Duodenal mucosa (tissue), 2 donors: ENCODE results near the gene GRAP.
"Not testable (repeated sequence)": the region's sequence is repeated elsewhere in the genome, so short reads cannot be mapped to it uniquely, and the experiment has no call there.

Experiments
- H3K27ac ChIP-seq: one replicate; pipeline ENCODE4 v1.7.0; 2013; ENCODE audit warnings: low read depth, low read length
- H3K27me3 ChIP-seq, 2 donors: one replicate each; pipeline ENCODE4 v1.7.0; 2013; ENCODE audit warnings: low read length in 2 of 2, control low read depth in 1 of 2; ENCODE audit not compliant: insufficient read depth in 2 of 2, control insufficient read depth in 1 of 2
- H3K36me3 ChIP-seq, 2 donors: one replicate each; pipeline ENCODE4 v1.7.0; 2013; ENCODE audit warnings: low read length in 2 of 2, control low read depth in 1 of 2; ENCODE audit not compliant: insufficient read depth in 2 of 2, control insufficient read depth in 1 of 2
- H3K4me1 ChIP-seq, 2 donors: one replicate each; pipeline ENCODE4 v1.7.0; 2013; ENCODE audit warnings: low read length in 2 of 2, control low read depth in 1 of 2; ENCODE audit not compliant: insufficient read depth in 2 of 2, control insufficient read depth in 1 of 2
- H3K4me3 ChIP-seq, 2 donors: one replicate each; pipeline ENCODE4 v1.7.0; 2013; ENCODE audit warnings: low read length in 2 of 2, low read depth in 1 of 2
- H3K9ac ChIP-seq, 2 donors: one replicate each; pipeline ENCODE4 v1.7.0; 2013; ENCODE audit warnings: low read length in 2 of 2, low read depth in 1 of 2
- H3K9me3 ChIP-seq, 2 donors: one replicate each; pipeline ENCODE4 v1.7.0; 2013; ENCODE audit warnings: low read length in 2 of 2, control low read depth in 1 of 2; ENCODE audit not compliant: control insufficient read depth in 1 of 2

The GRAP gene

DNA sequence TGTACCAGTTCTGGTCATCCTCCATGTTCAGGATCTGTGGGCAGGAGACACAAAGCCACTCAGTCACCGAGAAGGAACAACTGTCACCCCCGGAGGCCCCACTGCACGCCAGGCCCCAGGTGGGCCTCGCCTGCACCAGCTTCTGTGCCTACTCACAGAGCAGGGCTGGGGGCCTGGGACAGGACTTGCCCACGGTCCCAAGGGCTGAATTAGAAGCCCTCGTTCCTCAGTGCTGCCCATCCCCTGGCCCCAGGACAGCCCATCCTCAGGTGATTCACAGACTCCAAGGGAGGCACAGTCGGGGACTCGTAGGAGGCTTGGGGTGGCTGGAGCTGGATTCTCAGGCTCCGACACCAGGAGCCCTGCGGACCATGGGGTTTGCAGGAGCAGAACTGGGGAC lies 4.9 kb downstream of the GRAP start:
- not testable (repeated sequence) for H3K27me3 ChIP-seq, H3K9me3 ChIP-seq, H3K36me3 ChIP-seq, H3K4me3 ChIP-seq, H3K27ac ChIP-seq, H3K9ac ChIP-seq, H3K4me1 ChIP-seq

DNA sequence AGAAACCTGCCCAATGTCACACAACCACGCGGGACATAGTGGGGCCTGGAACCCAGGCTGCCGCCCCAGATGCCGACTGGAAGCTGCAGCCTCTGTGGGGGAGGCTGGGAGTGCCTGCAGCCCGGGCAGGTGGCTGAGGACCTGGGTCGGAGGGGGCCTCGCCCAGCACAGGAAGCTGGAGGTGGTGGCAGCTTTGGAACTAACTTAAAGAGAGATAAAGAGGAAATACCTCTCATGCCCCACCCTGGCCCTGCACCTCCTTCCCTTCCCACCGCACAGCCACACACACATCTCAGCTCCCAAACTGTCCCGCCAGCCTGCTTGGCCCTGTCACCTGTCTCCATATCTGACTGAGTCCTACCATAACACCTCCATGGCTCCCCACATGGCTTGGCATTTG lies 6.4 kb downstream of the GRAP start:
- H3K27ac ChIP-seq, H3K36me3 ChIP-seq, H3K4me1 ChIP-seq, H3K4me3 ChIP-seq, H3K9me3 ChIP-seq, H3K27me3 ChIP-seq, H3K9ac ChIP-seq: not testable (repeated sequence)

DNA sequence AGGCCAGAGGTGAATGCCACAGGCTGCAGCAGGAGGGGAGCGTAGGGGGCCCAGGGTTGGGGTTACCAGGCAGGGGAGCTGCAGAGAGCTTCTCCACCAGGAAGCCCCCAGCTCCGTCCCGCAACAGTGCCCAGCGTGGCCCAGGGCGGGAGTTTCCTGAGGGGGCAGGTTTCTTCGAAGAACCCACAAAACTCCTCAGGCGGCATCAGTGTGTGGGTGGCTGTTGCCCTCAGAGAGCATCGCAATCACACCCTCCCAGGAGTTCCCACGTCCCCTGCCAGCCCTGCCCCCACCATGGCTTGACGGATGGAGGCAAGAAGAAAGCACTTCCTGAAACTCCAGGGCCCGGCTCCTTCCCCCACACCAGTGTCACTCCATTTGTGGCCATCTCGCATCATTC lies 8.0 kb downstream of the GRAP start:
- not testable (repeated sequence) for H3K9me3 ChIP-seq, H3K36me3 ChIP-seq, H3K9ac ChIP-seq, H3K4me1 ChIP-seq, H3K4me3 ChIP-seq, H3K27me3 ChIP-seq, H3K27ac ChIP-seq

DNA sequence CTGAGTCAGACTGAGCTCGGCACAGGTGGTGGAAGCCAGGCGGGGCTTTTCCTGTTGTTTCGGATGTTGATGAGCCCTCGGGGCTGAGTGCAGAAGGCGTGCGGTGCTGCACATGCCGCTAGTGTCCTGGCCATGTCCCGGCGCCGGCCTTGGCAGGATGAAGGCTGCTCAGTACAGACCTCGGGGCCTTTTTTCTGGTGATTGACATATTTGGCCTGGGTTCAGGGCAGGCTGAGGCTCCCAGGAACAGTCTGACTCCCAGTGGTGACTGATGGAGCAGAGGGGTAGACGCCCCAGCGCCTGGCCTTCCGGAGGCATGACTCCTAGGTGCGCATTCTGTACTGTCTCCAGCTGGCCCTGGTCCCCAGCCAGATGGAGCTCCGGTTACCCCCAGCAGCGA lies 8.8 kb downstream of the GRAP start:
- H3K36me3 ChIP-seq, H3K4me1 ChIP-seq, H3K4me3 ChIP-seq, H3K9ac ChIP-seq, H3K27ac ChIP-seq, H3K9me3 ChIP-seq, H3K27me3 ChIP-seq: not testable (repeated sequence)

DNA sequence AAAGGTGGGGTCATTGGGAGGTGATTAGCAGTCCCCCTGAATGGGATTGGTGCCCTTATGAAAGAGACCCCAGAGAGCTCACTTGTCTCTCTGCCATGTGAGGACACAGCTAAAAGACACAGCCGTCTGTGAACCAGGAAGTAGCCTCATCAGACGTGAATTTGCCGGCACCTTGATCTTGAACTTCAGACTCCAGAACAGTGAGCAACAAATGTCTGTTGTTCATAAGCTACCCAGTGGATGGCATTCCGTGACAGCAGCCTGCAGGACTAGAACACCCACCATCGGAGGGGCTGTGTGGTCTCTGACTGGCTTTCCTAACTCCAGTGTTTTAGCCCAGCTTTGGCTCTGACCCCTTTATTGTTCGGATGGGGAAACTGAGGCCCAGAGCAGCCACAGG lies 9.2 kb downstream of the GRAP start:
- H3K4me3 ChIP-seq, H3K27me3 ChIP-seq, H3K36me3 ChIP-seq, H3K9ac ChIP-seq, H3K27ac ChIP-seq, H3K4me1 ChIP-seq, H3K9me3 ChIP-seq: not testable (repeated sequence)

DNA sequence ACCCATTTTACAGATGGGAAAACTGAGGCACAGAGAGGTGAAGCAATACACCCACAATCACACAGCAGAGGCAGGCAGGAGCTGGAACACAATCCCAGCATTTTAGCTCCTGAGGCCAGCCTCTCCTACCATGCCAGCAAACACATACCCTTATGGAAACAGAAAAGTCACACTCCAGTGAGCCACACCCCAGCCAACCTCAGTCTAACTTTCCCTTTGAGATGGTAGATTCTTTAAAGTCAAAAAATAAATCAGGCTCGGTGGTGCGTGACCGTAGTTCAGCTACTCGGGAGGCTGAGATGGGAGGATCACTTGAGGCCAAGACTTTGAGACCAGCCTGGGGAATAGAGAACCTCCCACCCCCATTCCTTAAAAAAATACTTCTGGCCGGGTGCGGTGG lies 10.6 kb downstream of the GRAP start:
- H3K4me1 ChIP-seq, H3K9ac ChIP-seq, H3K9me3 ChIP-seq, H3K36me3 ChIP-seq, H3K27me3 ChIP-seq, H3K27ac ChIP-seq, H3K4me3 ChIP-seq: not testable (repeated sequence)

DNA sequence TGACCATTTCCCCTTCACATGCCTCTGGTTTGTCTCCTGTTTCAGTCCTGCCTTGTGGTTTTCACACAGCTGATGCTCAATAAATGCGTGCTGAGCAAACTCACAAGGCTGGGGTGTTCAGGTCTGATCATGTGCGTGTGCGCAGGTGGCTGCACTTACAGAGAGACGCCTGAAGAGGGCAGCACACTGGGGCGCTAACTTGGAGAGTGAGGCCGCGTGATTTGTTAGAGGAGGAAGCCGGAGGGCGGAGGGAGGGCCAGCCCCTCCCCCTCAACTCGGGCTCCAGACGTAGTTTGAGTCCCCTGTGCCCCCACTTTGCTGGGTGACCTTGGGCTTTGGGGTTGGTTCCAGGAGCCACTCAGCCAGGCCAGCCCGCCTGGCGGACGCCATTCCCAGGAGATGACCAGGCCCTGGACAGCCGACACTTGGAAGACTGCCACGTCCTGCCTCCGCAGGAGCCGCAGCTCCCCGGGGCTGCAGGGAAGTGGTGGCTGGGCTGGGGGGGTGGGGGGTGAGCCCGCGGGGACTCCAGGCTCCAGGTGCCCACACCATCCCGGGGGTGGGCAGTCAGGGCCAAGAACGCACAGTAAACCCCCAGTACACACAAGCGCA lies 14.3 kb downstream of the GRAP start:
- not testable (repeated sequence) for H3K4me1 ChIP-seq, H3K9me3 ChIP-seq, H3K27me3 ChIP-seq, H3K9ac ChIP-seq, H3K36me3 ChIP-seq, H3K4me3 ChIP-seq, H3K27ac ChIP-seq

DNA sequence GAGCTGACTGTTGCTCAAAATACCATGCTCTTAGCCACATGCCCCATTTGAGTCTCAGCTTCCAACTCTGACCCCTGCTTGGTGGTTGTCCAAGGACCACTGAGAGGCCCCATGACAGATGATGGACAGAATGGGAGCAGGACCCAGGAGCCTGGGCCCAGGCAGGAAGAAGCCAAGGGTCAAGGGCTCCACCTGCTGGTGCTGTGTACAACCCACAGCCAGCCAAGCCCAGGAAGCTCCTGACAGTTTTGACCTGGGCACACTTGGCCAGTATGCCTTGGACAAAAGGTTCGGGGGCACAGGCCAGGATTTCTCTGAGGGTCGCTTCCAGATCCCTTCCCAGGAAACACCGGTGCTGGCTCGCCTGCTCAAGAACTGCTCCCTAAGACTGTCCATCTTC lies 15.0 kb downstream of the GRAP start:
- not testable (repeated sequence) for H3K4me3 ChIP-seq, H3K9me3 ChIP-seq, H3K9ac ChIP-seq, H3K36me3 ChIP-seq, H3K27me3 ChIP-seq, H3K27ac ChIP-seq, H3K4me1 ChIP-seq

DNA sequence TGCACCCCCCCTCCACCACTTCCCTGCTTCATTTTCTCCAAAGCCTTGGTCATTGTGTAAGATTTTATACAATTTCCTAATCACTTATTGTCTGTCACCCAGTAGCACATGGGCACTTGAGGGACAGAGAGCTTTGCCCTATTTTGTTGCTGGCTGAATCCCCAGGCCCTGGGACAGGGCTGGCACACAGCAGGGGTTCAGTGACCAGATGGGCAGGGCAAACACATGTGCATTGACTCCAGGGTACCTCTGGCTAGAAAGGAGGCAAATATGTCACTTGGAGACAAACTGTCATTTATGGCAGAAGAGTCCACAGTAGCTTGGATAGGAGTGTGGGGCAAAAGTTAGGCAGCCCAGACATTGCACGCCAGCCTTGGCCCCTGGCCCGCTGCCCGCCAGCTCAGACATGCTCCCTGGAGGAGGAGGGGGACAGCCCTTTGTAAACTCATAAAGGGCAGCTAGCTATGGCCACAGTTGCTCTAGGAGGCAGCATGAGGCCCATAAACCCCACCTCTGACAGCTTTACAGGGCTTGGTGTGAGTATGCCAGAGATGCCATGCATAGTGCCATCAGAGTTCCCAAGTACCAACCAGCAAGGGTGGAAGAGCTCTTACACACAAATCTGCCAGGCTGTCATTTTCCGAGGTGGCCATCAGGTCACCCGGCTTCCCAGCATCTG lies 15.8 kb downstream of the GRAP start:
- not testable (repeated sequence) for H3K4me3 ChIP-seq, H3K9ac ChIP-seq, H3K36me3 ChIP-seq, H3K9me3 ChIP-seq, H3K27ac ChIP-seq, H3K27me3 ChIP-seq, H3K4me1 ChIP-seq

DNA sequence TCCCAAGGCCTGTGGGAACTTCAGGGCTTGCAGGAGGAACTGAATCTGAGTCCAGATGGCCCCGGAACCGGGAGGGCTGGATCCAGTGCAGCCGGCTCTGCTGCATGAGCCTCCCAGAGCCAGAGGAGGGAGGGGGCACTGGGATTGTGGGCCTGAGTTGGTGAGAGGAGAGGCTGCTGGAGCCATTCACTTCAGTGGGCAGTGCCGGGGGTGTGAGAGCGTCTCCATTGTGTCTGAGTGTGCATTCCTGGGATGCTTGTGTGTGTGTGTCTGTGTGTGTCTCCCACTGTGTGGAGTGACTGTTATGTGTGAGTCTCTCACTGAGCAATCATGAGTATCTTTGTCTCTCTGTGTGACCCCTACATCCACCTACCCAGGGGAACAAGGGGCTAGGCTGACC lies 17.0 kb downstream of the GRAP start:
- H3K27me3 ChIP-seq, H3K9ac ChIP-seq, H3K4me1 ChIP-seq, H3K36me3 ChIP-seq, H3K4me3 ChIP-seq, H3K9me3 ChIP-seq, H3K27ac ChIP-seq: not testable (repeated sequence)

DNA sequence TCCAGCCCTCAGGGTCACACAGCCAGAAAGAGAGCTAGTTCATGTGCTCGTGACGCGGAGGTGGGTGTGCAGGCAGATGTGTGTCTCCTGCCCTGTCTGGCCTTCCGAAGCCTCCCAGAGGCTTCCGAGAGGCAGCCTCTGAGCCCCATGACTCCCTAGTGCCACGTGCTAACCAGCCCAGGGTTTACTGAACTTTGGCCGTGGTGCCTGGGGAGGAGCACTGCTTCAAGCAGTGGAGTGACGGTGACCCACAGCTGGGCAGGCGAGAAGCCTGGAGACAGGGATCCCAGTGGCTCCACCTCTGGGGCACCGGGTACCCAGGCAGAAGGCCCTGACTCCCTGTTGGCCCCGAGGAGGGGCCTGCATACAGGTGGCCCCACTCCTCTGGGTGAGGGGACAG lies 18.1 kb downstream of the GRAP start:
- not testable (repeated sequence) for H3K27ac ChIP-seq, H3K4me3 ChIP-seq

More for the DNA sequence above, 18.1 kb downstream of the GRAP start:
- not testable (repeated sequence) for H3K9ac ChIP-seq, H3K36me3 ChIP-seq, H3K4me1 ChIP-seq, H3K9me3 ChIP-seq, H3K27me3 ChIP-seq
